ENCODE results near the gene GRAMD2A. TPM values are rescaled to one million over a fixed set of nuclear protein-coding genes. Genes with fewer than 3 reads are reported as not detected.

Gene GRAMD2A
- total RNA-seq, 4 donors from 2014 or later: 0.39 to 0.64 TPM; not detected in 2

- peak overlapping the region in 3 of 4 donors; percentile 16 to 46 (median 43) for H3K27ac ChIP-seq
- 78 to 100% methylated on average over 1 of the region's 1 CpG for WGBS, 2 donors (ENCODE audit: low coverage in 1 of 2)
- H3K4me3 ChIP-seq: no peak overlapping the region
- H3K4me1 ChIP-seq: peaks cover 0 to 10% (median 4%) of the 10 kb centered on the region in 3 donors
- TF ChIP-seq EP300 (IDR thresholded peaks at IDR 0.05) (no peak), POLR2A (IDR thresholded peaks at IDR 0.05) (no peak)
- H3K36me3 ChIP-seq: peaks cover 0 to 43% of the 10 kb centered on the region in 2 donors
- peak; percentile 6 for ATAC-seq
- H3K27me3 ChIP-seq: no peaks in the 10 kb centered on the region
- H3K9me3 ChIP-seq: no peaks in the 10 kb centered on the region
Observed at GRCh38 chr15:72237853-72238224, 40.3 kb upstream of the GRAMD2A start.

DNA sequence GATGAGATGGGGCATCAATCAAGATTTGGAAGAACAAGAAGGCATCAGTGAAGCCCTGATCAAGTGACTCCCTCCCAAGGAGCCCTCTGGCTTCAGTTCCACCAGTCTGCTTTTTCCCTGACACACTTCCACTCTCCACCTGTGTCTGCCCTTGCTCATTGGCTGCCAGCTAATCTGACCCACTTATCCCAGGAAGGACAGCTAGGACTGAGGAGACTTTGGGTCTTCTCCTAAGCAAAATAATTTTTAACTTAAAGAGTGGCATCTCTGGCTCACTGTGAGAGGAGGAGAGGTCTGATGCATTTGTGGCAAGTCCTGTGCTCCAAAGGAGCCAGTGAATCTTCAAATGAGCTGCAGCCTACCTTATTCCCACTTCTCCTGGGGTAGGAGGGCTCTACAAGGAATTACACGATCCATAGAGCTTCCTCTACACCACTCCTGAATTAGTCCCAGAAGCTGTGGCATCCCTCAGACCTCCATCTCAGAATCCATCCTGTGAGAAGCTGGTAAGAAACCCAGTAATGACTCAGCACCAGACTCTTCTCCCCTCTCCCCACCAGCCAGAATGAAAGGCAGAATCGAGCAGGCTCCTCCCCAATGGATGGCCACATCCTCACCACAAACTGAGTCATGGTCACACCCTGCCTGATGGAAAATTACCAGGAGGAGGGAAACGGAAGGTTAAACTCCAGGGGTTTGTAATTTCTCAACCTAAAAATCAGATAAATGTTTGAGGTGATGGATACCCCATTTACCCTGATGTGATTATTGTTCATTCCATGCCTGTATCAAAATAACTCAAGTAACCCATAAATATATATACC, 39.7 kb upstream of the GRAMD2A start:
- Histone ChIP-seq H3K9me3 (no peaks in the 10 kb centered on the region), H3K27me3 (no peaks in the 10 kb centered on the region), H3K4me3 (no peak overlapping the region), H3K36me3 (peaks cover 0 to 37% of the 10 kb centered on the region in 2 donors), H3K27ac (peak overlapping the region in 3 of 4 donors; percentile 1 to 44 (median 16)), H3K4me1 (peaks cover 0 to 16% (median 8%) of the 10 kb centered on the region in 3 donors)
- 23 to 43% methylated on average over 1 to 3 of the region's 3 CpGs for WGBS, 2 donors (ENCODE audit: low coverage in 1 of 2)
- ATAC-seq: peak; percentile 94
- TF ChIP-seq EP300 (IDR thresholded peaks at IDR 0.05): no peak
- TF ChIP-seq POLR2A (IDR thresholded peaks at IDR 0.05): no peak
- TF ChIP-seq POLR2AphosphoS5 (IDR thresholded peaks at IDR 0.05): no peak
- TF ChIP-seq, protein P1, sequence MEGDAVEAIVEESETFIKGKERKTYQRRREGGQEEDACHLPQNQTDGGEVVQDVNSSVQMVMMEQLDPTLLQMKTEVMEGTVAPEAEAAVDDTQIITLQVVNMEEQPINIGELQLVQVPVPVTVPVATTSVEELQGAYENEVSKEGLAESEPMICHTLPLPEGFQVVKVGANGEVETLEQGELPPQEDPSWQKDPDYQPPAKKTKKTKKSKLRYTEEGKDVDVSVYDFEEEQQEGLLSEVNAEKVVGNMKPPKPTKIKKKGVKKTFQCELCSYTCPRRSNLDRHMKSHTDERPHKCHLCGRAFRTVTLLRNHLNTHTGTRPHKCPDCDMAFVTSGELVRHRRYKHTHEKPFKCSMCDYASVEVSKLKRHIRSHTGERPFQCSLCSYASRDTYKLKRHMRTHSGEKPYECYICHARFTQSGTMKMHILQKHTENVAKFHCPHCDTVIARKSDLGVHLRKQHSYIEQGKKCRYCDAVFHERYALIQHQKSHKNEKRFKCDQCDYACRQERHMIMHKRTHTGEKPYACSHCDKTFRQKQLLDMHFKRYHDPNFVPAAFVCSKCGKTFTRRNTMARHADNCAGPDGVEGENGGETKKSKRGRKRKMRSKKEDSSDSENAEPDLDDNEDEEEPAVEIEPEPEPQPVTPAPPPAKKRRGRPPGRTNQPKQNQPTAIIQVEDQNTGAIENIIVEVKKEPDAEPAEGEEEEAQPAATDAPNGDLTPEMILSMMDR (IDR thresholded peaks at IDR 0.05): no peak

GRCh38 chr15:72236381-72237003, 38.9 kb upstream of the GRAMD2A start:
- 100% methylated on average over 1 of the region's 2 CpGs; no CpG with 5 or more reads in 1 of the 2 donors for WGBS, 2 donors (ENCODE audit: low coverage in 1 of 2)
- Histone ChIP-seq H3K9me3 (no peaks in the 10 kb centered on the region), H3K27me3 (no peaks in the 10 kb centered on the region), H3K4me3 (no peak overlapping the region), H3K27ac (peak overlapping the region in 1 of 4 donors; percentile 44), H3K4me1 (peaks cover 0 to 23% (median 8%) of the 10 kb centered on the region in 3 donors), H3K36me3 (peaks cover 0 to 29% of the 10 kb centered on the region in 2 donors)
- no peak for ATAC-seq
- TF ChIP-seq POLR2AphosphoS5 (IDR thresholded peaks at IDR 0.05): no peak
- TF ChIP-seq EP300 (IDR thresholded peaks at IDR 0.05): no peak
- no peak for TF ChIP-seq POLR2A (IDR thresholded peaks at IDR 0.05)
- TF ChIP-seq, protein P1 (IDR thresholded peaks at IDR 0.05): no peak

- no peak overlapping the region for H3K4me3 ChIP-seq
- no peaks in the 10 kb centered on the region for H3K27me3 ChIP-seq
- no peaks in the 10 kb centered on the region for H3K9me3 ChIP-seq
- 92 to 100% methylated on average over 1 to 2 of the region's 4 CpGs for WGBS, 2 donors (ENCODE audit: low coverage in 1 of 2)
- H3K36me3 ChIP-seq: peaks cover 0 to 17% of the 10 kb centered on the region in 2 donors
- H3K27ac ChIP-seq: no peak overlapping the region
- TF ChIP-seq POLR2A (IDR thresholded peaks at IDR 0.05) (no peak), EP300 (IDR thresholded peaks at IDR 0.05) (no peak), POLR2AphosphoS5 (IDR thresholded peaks at IDR 0.05) (no peak)
- TF ChIP-seq, protein P1 (IDR thresholded peaks at IDR 0.05): no peak
- H3K4me1 ChIP-seq: peaks cover 0 to 23% (median 8%) of the 10 kb centered on the region in 3 donors
- ATAC-seq: no peak
Observed at GRCh38 chr15:72235298-72235697, 37.7 kb upstream of the GRAMD2A start.

- H3K27me3 ChIP-seq: no peaks in the 10 kb centered on the region
- no peaks in the 10 kb centered on the region for H3K9me3 ChIP-seq
- peaks cover 5 to 31% (median 12%) of the 10 kb centered on the region in 3 donors for H3K4me1 ChIP-seq
- TF ChIP-seq, protein P1 (IDR thresholded peaks at IDR 0.05): no peak
- no peak for TF ChIP-seq POLR2A (IDR thresholded peaks at IDR 0.05)
- TF ChIP-seq POLR2AphosphoS5 (IDR thresholded peaks at IDR 0.05): no peak
- no peak for TF ChIP-seq EP300 (IDR thresholded peaks at IDR 0.05)
- 95 to 100% methylated on average over 2 to 6 of the region's 6 CpGs for WGBS, 2 donors (ENCODE audit: low coverage in 1 of 2)
- H3K4me3 ChIP-seq: no peak overlapping the region
- H3K27ac ChIP-seq: peak overlapping the region in 1 of 4 donors; percentile 92
- no peak for ATAC-seq
- H3K36me3 ChIP-seq: peaks cover 0 to 2% of the 10 kb centered on the region in 2 donors
Observed at GRCh38 chr15:72233769-72234168, 36.2 kb upstream of the GRAMD2A start.
